Measurements from ENCODE around the gene ASIC3. TPM values are rescaled to one million over a fixed set of nuclear protein-coding genes. Genes with fewer than 3 reads are reported as not detected.
A peak's percentile ranks its signal among the peaks of the same experiment; 100 is the strongest.

ASIC3 gene
- polyA plus RNA-seq, 1 donor (not counting 4 experiments of a cell fraction or from before 2014, with no cell fraction given), result 0.35 TPM

GRCh38 chr7:151078233-151079040 lies 30.1 kb downstream of the ASIC3 start:
- H3K4me1 ChIP-seq (ENCODE audit: control insufficient read depth, extremely low read depth, insufficient read depth, low read length), result peaks cover 22% of the 10 kb centered on the region
- H3K27me3 ChIP-seq (ENCODE audit: control insufficient read depth, extremely low read depth, insufficient read depth, low read length), result no peaks in the 10 kb centered on the region
- H4K20me1 ChIP-seq (ENCODE audit: control insufficient read depth, extremely low read depth, insufficient read depth, low read length), result peaks cover 2% of the 10 kb centered on the region
- no peak overlapping the region for H3K9ac ChIP-seq (ENCODE audit: control insufficient read depth, extremely low read depth, insufficient read depth, low read length)
- dilution Hi-C loops (cut with MboI; ENCODE audit: extremely low pct_ligation_motif_present, low sequenced_read_pairs), result no loop called here
- no peaks in the 10 kb centered on the region for H3K9me1 ChIP-seq (ENCODE audit: control insufficient read depth, extremely low read depth, insufficient read depth, low read length)
- H3K9me3 ChIP-seq (ENCODE audit: control insufficient read depth, low read depth, low read length), result no peaks in the 10 kb centered on the region
- no peak overlapping the region for H3K27ac ChIP-seq (ENCODE audit: control insufficient read depth, insufficient read depth, low read length)
- DNase-seq (ENCODE audit: low read depth, low spot score), result no peak
- no peak overlapping the region for H3K4me2 ChIP-seq (ENCODE audit: control insufficient read depth, extremely low read depth, insufficient read depth, low read depth, low read length)
- H3K79me2 ChIP-seq (ENCODE audit: control insufficient read depth, insufficient read depth, low read length), result peaks cover 28% of the 10 kb centered on the region
- no peak for FAIRE-seq
- no peak overlapping the region for H2AFZ ChIP-seq (ENCODE audit: control insufficient read depth, low read length)
- peaks cover 23 to 26% of the 10 kb centered on the region in 2 experiments for H3K36me3 ChIP-seq (ENCODE audit: control insufficient read depth in 2 of 2, extremely low read depth in 1 of 2, insufficient read depth in 2 of 2, low read length in 2 of 2)
- TF ChIP-seq, protein P1, sequence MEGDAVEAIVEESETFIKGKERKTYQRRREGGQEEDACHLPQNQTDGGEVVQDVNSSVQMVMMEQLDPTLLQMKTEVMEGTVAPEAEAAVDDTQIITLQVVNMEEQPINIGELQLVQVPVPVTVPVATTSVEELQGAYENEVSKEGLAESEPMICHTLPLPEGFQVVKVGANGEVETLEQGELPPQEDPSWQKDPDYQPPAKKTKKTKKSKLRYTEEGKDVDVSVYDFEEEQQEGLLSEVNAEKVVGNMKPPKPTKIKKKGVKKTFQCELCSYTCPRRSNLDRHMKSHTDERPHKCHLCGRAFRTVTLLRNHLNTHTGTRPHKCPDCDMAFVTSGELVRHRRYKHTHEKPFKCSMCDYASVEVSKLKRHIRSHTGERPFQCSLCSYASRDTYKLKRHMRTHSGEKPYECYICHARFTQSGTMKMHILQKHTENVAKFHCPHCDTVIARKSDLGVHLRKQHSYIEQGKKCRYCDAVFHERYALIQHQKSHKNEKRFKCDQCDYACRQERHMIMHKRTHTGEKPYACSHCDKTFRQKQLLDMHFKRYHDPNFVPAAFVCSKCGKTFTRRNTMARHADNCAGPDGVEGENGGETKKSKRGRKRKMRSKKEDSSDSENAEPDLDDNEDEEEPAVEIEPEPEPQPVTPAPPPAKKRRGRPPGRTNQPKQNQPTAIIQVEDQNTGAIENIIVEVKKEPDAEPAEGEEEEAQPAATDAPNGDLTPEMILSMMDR (optimal IDR thresholded peaks at IDR 0.05 in 1 of 3, IDR thresholded peaks at IDR 0.05 in 1 of 3, conservative IDR thresholded peaks at IDR 0.05 in 1 of 3; ENCODE audit: extremely low read depth in 1 of 3, insufficient read depth in 2 of 3, low read length in 3 of 3), result no peak
- TF ChIP-seq EZH2 (IDR thresholded peaks at IDR 0.05; ENCODE audit: low read length), result no peak
- H3K4me3 ChIP-seq (ENCODE audit: control insufficient read depth in 2 of 3, extremely low read depth in 1 of 3, insufficient read depth in 2 of 3, low read depth in 1 of 3, low read length in 3 of 3), result no peak overlapping the region

DNA sequence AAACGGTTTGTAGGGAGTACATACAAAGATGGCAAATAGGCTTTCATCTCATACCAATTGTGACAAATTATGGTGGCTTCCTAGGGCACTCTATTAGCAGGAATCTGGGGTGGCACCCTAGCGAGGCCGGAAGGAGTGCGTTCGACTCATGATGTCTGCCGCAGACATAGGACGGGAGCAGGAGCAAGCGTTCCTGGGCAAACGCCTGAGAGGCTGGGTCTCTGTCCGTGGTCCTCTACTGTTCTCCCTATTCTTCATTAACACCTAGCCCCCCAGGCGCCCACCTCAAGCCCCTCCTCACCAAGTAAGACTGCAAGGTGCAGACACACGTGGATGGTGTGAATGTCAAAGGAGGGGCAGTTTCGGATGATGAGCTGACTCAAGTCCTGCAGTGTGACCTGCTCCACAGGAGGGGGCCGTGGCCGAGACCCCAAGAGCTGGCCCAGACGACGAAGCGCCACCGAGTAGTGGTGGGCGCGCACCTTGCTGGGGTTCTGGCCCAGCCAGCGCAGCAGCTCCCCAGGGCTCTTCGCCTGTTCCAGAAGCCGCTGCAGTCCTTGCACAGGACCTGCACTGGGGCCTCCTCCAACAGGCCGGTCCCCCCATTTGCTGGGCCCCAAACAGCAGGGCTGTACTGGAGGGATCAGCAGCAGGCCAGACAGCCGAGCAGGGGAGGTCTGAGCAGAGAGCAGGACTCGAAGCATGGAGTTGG lies 31.0 kb downstream of the ASIC3 start:
- peaks cover 2% of the 10 kb centered on the region for H4K20me1 ChIP-seq (ENCODE audit: control insufficient read depth, extremely low read depth, insufficient read depth, low read length)
- no peaks in the 10 kb centered on the region for H3K9me3 ChIP-seq (ENCODE audit: control insufficient read depth, low read depth, low read length)
- FAIRE-seq (no peak), DNase-seq (ENCODE audit: low read depth, low spot score) (no peak)
- peaks cover 26% of the 10 kb centered on the region for H3K4me1 ChIP-seq (ENCODE audit: control insufficient read depth, extremely low read depth, insufficient read depth, low read length)
- peak overlapping the region; percentile 68 to 92 (median 79) for H3K4me3 ChIP-seq (ENCODE audit: control insufficient read depth in 2 of 3, extremely low read depth in 1 of 3, insufficient read depth in 2 of 3, low read depth in 1 of 3, low read length in 3 of 3)
- no peak for TF ChIP-seq EZH2 (IDR thresholded peaks at IDR 0.05; ENCODE audit: low read length)
- TF ChIP-seq, protein P1 (optimal IDR thresholded peaks at IDR 0.05 in 1 of 3, IDR thresholded peaks at IDR 0.05 in 1 of 3, conservative IDR thresholded peaks at IDR 0.05 in 1 of 3; ENCODE audit: extremely low read depth in 1 of 3, insufficient read depth in 2 of 3, low read length in 3 of 3), result no peak
- H3K27ac ChIP-seq (ENCODE audit: control insufficient read depth, insufficient read depth, low read length), result no peak overlapping the region
- H3K4me2 ChIP-seq (ENCODE audit: control insufficient read depth, extremely low read depth, insufficient read depth, low read depth, low read length), result peak overlapping the region; percentile 97
- peaks cover 28% of the 10 kb centered on the region for H3K79me2 ChIP-seq (ENCODE audit: control insufficient read depth, insufficient read depth, low read length)
- dilution Hi-C loops (cut with MboI; ENCODE audit: extremely low pct_ligation_motif_present, low sequenced_read_pairs), result no loop called here
- no peaks in the 10 kb centered on the region for H3K27me3 ChIP-seq (ENCODE audit: control insufficient read depth, extremely low read depth, insufficient read depth, low read length)
- no peak overlapping the region for H2AFZ ChIP-seq (ENCODE audit: control insufficient read depth, low read length)
- peak overlapping the region; percentile 79 for H3K9ac ChIP-seq (ENCODE audit: control insufficient read depth, extremely low read depth, insufficient read depth, low read length)
- H3K36me3 ChIP-seq (ENCODE audit: control insufficient read depth in 2 of 2, extremely low read depth in 1 of 2, insufficient read depth in 2 of 2, low read length in 2 of 2), result peaks cover 15 to 19% of the 10 kb centered on the region in 2 experiments
- no peaks in the 10 kb centered on the region for H3K9me1 ChIP-seq (ENCODE audit: control insufficient read depth, extremely low read depth, insufficient read depth, low read length)
